Skeletal muscle satellite cell (primary cell): ENCODE data around the gene STXBP5. TPM values are rescaled to one million over a fixed set of nuclear protein-coding genes. Genes with fewer than 3 reads are reported as not detected.

Experiments
- H3K27me3 ChIP-seq: 2 replicates; pipeline ENCODE4 v1.7.0; 2013; ENCODE audit warnings: low read length; ENCODE audit not compliant: control insufficient read depth, insufficient read depth
- H3K36me3 ChIP-seq: 2 replicates; pipeline ENCODE4 v1.7.0; 2013; ENCODE audit warnings: mild to moderate bottlenecking, control low read depth, low read length; ENCODE audit not compliant: insufficient read depth
- H3K4me1 ChIP-seq: 2 replicates; pipeline ENCODE4 v1.7.0; 2013; ENCODE audit warnings: low read length; ENCODE audit not compliant: control insufficient read depth, insufficient read depth
- H3K4me2 ChIP-seq: 2 replicates; pipeline ENCODE4 v1.7.0; 2013; ENCODE audit warnings: mild to moderate bottlenecking, low read length
- H3K4me3 ChIP-seq: 2 replicates; pipeline ENCODE4 v1.7.0; 2013; ENCODE audit warnings: low read length
- H3K9ac ChIP-seq: 2 replicates; pipeline ENCODE4 v1.7.0; 2013; ENCODE audit warnings: mild to moderate bottlenecking, low read depth, low read length, moderate library complexity
- H3K9me3 ChIP-seq: replicated peaks from 2 replicates; pipeline ENCODE4 v1.7.0; 2013; ENCODE audit warnings: mild to moderate bottlenecking, control low read depth, low read length
- small RNA-seq: library from RNA; depleted of rRNA; stranded (forward); fragments of <200 nt; gene quantifications from one replicate; pipeline ENCODE3, GENCODE V24; 2012

The STXBP5 gene

GRCh38 chr6:147430811-147431210, 226.6 kb downstream of the STXBP5 start:
- H3K4me1 ChIP-seq: peaks cover 6% of the 10 kb centered on the region
- no peaks in the 10 kb centered on the region for H3K36me3 ChIP-seq
- no peak overlapping the region for H3K9ac ChIP-seq
- H3K4me2 ChIP-seq: no peak overlapping the region
- H3K4me3 ChIP-seq: no peak overlapping the region
- no peaks in the 10 kb centered on the region for H3K9me3 ChIP-seq
- no peaks in the 10 kb centered on the region for H3K27me3 ChIP-seq

GRCh38 chr6:147434076-147434475, 229.9 kb downstream of the STXBP5 start:
- Histone ChIP-seq H3K9ac (no peak overlapping the region), H3K9me3 (no peaks in the 10 kb centered on the region), H3K36me3 (no peaks in the 10 kb centered on the region), H3K4me3 (no peak overlapping the region), H3K4me1 (peaks cover 6% of the 10 kb centered on the region), H3K27me3 (no peaks in the 10 kb centered on the region), H3K4me2 (peak overlapping the region; percentile 16)

GRCh38 chr6:147434516-147434915, 230.3 kb downstream of the STXBP5 start:
- Histone ChIP-seq H3K9me3 (no peaks in the 10 kb centered on the region), H3K9ac (peak overlapping the region; percentile 3), H3K4me3 (no peak overlapping the region), H3K4me2 (peak overlapping the region; percentile 16), H3K27me3 (no peaks in the 10 kb centered on the region), H3K36me3 (no peaks in the 10 kb centered on the region), H3K4me1 (peaks cover 6% of the 10 kb centered on the region)

- Histone ChIP-seq H3K4me3 (no peak overlapping the region), H3K4me1 (peaks cover 6% of the 10 kb centered on the region), H3K27me3 (no peaks in the 10 kb centered on the region), H3K4me2 (no peak overlapping the region), H3K36me3 (no peaks in the 10 kb centered on the region), H3K9ac (no peak overlapping the region), H3K9me3 (no peaks in the 10 kb centered on the region)
Measured at GRCh38 chr6:147437615-147438014, 233.4 kb downstream of the STXBP5 start.

- no peaks in the 10 kb centered on the region for H3K9me3 ChIP-seq
- no peaks in the 10 kb centered on the region for H3K27me3 ChIP-seq
- H3K9ac ChIP-seq: no peak overlapping the region
- peaks cover 6% of the 10 kb centered on the region for H3K4me1 ChIP-seq
- H3K36me3 ChIP-seq: no peaks in the 10 kb centered on the region
- no peak overlapping the region for H3K4me2 ChIP-seq
- no peak overlapping the region for H3K4me3 ChIP-seq
Measured at GRCh38 chr6:147438758-147439528, 234.7 kb downstream of the STXBP5 start.

Small RNA genes within 50 kb of the gene (small RNA-seq; reads per million reads assigned to genes)
- gene AL355365.1: not detected
